Islet of Langerhans (tissue), 1 donor: ENCODE results near the gene C9orf78.

Experiments
- FAIRE-seq: peaks from one replicate; lab custom pipeline; 2011; peaks lifted over from hg19 to GRCh38; lab: Jason Lieb, UNC

Gene C9orf78

DNA sequence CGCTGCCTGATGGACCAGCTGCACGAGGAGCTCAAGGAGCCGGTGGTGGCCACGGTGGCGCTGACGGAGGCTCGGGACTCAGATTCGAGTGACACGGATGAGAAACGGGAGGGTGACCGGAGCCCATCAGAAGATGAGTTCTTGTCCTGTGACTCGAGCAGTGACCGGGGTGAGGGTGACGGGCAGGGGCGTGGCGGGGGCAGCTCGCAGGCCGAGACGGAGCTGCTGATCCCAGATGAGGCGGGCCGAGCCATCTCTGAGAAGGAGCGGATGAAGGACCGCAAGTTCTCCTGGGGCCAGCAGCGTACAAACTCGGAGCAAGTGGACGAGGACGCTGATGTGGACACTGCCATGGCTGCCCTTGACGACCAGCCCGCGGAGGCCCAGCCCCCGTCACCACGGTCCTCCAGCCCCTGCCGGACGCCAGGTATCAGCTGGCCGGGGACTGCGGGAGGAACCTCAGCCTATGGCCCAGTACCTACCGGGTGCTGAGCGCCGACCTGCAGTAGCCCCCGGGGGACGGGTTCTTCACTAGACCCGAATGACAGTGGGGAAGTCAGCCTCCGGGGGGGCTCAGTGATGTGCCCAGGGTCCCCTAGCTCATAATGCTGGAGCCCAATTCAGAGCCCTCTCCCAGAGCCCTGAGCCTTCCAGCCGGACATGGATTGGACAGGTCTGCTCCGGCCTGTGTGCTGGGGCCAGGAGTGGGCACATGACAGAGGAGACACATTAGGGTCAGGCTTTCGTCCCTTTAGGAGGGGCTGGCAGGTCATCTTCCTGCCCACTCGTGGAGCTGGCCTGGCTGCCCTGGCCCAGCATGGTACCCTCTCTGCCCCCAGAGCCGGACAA, 33.2 kb upstream of the C9orf78 start:
- FAIRE-seq = no peak

DNA sequence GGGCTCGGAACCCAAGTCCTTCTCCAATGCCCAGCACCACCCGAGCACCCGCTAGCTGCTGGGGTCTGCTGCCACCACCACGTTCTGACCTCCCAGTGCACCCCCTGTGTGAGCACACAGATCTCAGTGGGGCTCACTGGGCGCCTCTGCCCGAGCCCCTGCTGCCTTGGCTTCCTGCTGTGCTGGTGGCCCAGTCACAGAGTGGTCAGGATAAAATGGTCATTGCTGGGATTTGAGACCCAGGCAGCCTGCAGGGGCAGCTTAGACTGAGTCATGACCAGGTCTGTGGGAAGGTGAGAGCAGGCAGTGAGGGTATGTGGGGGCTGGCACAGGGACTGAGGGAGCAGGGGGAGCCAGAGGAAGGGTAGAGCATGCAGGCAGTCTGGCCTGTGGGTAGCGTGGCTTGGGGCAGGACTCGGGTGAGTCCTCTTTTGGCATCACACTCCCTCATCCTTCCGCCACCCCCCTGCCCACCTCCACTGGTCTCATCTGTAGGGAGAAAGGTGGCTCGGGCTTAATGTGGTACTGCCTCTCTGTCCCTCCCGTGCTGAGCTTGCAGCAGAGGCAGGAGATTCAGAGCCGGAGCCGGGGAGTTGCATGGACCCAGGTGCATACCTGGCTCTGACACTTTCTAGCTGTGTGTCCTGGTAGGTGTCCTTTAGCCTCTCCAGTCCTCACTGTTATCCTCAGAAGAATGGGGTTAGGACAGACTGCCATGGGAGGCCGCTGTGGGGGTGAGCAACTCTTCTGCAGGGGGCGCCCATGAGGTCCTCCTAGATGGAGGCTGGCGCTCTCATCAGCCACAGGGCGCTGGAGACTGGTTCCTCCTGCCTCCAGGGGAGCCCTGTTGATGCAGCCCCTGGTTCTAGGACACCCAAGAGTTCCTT, 32.3 kb upstream of the C9orf78 start:
- FAIRE-seq = no peak

DNA sequence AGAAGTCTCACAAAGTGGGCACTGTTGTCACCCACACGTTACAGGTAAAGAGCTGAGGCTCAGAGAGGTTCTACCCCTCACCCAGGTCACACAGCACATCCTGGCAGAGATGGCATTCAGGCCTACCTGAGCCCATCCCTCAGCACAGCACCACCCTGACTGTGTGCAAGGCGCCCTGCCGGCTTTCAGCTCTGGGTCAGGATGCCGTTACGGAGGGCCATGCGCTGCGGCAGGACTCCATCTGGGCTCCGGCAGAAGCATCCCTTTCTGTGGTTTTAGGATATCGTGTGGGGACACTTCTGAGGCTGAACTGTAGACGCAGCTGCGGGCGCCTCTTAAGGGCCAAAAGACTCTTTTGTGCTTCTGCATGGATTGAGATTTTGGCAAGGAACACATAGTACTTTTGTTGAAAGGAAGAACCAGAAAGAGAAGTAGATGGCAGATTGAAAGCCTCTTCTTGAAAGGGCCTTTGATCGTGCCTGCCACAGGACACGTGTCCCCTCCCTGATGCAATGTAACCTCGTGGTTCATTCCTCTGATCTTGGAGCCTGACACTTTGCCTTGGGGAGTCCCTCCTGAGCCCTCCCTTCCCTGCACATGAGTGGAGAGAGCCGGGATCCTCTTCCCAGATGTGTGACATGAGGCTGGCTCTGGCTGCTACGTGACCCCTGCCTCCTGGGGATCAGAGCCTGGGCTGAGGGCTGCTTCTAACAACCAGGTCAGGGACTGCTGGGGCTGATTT, 31.5 kb upstream of the C9orf78 start:
- no peak for FAIRE-seq

DNA sequence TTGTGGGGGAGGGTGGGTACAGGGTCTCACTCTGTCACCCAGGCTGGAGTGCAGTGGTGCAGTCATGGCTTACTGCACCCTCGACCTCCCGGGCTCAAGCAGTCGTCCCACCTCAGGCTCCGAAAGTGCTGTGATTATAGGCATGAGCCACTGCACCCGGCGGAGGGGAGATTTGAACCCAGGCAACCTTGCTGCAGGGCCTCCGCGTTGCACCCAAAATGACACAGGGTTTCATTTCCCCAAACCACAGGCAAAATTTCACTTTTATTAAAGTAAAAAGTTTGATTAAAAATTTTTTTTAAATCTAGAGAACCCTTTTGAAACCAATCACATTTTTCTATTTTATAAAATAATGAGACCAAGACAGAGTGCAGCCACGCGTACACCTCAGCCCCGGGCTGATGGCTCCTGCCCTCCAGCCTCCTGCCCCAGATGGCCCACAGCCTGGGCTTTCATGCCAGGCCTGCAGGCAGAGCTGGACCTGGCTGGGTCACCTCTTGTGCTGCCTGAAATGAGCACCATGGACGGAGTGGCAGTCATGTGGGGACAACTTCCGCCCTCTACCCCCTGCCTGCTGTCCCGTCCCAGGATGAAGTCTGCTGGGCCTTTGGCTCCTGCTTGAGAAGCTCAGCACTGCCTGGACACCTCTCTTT, 30.7 kb upstream of the C9orf78 start:
- FAIRE-seq = no peak

DNA sequence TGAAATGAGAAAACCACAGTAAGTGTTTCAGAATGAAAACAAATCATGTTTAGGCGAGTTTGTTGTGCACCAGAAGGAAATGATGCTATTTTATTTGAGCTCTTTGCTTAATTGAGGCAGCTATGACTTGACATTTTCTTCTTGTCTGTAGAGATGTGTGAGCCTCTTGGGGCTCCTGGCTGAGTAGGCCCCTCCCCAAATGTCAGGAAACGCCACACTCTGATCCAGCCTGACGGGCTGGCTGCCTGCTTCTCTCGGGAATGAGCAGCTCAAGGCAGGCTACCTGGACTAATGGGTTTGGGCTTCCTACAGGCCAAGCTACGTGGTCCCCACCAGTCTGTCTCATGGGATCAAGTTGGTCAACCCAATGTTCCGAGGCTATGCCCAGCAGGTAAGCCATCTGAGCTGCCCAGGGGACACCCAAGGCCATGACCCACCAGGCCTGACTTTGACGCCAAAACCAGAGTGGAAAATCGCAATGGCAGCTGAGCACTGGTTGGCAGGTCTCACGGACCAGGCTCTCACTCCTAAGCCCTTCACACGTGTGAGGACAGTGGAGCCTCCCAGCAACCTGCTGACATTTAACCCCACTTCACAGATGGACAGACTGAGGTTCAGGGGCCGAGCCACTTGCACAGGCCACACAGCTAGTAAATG, 30.0 kb upstream of the C9orf78 start:
- no peak for FAIRE-seq

DNA sequence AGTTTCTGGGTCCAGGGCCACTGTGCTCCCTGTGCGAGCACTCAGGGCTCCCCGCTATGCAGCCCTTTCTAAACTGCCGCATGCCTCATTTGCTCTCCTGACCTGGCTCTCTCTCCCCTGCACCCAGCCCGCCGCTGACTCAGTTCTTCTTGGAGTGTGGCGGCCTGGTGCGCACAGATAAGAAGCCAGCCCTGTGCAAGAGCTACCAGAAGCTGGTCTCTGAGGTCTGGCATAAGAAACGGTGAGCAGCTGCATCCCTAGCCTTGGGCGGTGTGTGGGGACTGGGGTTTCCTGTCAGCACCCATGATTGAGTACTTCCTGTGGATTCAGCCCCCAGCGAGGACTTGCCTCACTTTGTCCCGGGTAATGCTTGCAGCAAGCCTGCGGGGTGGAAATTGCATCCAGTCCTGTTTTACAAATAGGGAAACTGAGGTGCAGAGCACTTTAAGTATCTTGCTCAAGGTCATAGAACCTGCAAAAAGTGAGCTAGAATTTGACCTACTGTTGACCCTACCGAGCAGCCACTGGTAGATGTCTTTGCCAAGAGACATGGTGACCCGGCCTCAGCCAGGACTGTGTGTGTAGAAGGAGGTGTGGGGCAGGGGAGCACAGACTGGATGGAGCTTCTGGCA, 28.1 kb upstream of the C9orf78 start:
- FAIRE-seq = no peak

DNA sequence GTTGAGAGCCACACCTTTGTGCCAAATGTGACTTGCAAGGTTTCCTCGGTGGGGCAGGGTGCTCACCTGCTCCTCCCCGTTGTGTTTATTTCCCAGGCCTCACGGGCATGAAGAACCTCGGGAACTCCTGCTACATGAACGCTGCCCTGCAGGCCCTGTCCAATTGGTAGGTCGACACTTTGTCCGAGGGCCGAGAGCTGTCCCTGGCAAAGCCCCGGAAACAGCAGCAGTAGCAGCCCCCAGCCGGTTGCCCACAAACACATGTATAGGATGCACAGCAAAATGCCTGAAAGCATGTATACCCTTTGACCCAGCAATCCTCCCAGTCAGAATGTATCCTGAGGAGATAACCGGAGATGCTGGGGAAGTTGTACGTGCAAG, 26.4 kb upstream of the C9orf78 start:
- FAIRE-seq = no peak

DNA sequence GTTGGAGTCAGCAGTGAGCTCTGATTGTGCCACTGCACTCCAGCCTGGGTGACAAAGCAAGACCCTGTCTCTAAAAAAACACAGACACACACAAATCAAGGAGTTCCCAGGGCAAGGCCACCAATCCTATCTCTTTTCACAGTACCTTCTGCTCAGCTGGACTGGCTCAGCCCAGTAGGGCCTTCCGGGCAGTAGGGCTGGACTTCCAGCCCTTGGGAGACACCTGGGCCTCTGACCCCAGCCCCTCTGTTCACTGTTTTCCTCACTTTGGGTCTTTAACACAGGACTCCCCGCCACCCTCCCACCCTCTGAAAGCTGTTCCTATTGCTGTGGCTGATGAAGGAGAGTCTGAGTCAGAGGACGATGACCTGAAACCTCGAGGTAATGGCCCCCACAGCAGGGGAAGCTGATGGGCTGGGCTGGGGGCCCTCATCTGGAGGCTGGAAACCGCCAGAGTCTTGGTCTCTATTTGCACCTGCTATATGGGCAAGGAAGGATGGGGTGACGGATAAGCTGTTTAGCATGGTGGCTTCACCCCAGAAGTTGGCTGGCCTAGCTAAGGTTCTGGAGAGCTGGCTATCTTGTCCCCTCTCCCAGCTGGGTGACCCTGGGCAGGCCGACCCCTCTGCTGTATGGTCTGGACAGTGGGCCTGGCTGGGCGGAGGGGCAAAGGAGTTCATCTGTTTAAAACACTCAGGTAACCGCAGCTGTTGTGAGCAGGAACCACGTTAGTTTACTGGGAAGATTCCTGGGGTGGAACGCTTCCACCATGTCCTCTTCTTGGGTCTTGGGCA, 25.8 kb upstream of the C9orf78 start:
- no peak for FAIRE-seq

DNA sequence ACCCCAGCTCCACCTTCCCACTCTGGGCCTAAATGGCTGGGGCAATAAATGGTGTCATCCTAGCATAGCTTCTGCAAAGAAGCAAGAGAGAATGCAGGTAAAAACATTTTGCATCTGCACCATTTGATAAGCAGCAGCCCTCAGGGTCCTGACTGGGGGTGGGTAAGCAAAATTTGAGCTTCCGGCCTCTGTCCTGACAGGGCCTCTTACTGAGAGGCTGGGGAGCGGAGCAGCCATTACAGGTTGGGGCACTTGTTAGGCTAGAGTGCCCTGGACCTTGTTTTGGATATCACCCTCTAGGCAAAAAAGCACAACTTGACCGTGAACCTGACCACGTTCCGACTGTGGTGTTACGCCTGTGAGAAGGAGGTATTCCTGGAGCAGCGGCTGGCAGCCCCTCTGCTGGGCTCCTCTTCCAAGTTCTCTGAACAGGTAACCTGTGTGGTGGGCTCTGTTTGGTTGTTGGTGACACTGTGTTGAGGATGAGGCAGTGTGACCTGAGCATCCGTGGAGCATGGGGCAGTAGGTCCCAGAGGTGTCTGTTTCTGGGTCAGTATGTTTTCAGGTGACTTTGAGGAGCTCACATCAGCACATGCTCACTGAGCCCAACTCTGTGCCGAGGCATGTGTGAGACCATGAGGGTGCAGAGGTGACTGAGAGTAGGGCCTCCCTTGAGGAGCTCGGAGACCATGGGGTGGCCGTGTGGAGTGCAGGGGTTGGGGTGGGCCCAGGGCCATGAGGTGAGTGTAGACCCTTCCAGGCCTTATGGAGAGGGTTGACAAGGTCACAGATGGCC, 23.3 kb upstream of the C9orf78 start:
- no peak for FAIRE-seq

DNA sequence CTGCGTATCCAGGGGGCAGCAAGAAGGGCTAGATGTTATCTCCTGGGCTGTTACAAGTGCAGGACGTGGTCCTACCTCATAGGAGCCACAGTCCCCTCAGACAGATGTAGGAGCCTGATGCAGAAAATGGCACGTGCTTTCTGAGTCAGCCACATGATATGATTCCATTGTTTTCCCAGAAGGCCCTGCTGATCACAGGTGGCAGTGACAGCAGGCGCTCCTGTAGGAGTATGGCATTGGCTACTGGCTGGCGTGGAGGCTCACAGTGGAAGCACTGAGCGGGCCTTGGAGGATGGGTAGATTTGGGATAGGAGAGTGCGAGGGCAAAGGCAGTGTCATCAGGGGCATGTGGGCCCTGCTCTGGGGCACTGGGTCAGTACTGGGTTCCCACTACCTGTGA, 22.1 kb upstream of the C9orf78 start:
- FAIRE-seq = no peak

DNA sequence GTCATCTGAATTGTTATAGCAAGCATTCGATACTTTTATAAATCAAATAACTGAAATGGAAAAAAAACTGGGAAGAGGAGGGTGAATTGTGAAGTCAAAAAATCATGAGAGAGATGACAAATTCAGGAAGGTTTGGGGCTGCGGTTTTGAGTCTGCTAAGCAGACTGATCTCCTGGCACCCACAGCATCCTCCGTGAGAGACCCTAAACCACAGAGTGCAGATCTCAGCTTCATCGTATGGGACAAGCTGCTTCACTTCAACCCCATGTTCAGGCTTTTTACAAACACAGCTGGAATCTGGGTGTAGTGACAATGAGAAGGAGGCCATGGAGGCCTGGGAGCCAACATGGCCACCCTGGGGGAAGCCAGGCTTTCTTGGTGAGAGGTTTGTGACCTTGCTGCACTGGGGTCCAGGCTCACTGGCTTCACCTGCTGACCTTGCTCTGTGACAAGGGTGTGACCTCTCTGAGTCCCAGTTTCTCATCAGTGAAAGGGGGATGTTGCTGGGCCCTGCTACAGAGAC, 19.6 kb upstream of the C9orf78 start:
- no peak for FAIRE-seq

DNA sequence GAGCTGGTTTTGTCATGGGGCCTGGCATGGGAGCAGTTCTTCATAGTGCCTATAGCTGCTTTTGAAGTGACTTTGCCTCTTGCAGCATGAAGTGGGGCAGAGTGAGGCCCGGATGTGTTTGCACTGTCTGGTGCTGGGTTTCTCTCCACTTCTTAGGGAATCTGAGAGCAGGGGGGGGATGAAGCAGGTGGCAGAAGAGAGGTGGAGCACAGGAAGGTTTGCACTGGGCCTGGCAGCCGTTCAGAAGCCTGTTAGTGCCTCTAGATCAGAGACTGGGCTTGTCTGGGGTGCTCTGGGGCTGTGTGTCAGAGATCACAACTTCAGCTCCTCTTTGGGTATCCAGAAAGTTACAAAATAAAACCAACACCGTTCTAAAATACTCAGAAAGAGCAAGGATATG, 18.5 kb upstream of the C9orf78 start:
- no peak for FAIRE-seq

DNA sequence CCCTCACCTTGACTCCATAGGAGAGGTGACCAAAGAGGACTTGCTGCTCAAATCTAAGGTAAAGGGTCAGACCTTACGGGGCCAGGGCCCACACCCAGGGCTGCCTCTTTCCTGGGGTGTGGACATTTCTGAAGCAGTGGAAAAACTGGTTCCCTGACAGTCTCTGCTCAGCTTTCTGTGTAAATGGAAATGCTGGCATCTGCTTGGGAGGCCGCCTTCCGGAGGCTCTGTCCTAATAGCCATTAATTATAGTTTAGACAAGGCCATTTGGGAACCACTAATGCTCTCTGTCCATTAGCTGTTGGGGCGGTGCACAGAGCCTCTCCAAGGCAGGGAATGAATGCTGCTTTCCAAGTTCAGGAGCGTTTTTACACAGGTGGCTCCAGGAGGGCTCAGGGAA, 17.5 kb upstream of the C9orf78 start:
- no peak for FAIRE-seq

DNA sequence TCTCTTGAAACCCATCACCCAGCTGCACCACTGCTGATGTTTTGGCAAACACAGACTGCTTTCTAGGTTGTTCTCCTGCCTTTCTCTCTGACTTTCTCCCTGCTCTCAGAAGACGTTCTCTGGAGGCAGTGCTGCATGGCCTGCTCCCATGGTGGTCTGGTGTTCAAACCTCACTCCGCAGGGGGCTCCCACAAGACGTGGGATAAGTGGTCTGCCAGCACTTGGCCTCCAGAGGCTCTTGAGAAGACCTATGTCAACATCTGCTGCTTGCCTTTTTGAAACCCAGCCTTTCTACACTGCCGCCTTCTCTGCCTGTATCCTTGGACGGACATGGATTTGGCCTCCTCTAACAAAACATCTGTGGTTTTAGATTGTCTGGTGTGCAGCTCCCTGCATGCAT, 16.7 kb upstream of the C9orf78 start:
- no peak for FAIRE-seq

DNA sequence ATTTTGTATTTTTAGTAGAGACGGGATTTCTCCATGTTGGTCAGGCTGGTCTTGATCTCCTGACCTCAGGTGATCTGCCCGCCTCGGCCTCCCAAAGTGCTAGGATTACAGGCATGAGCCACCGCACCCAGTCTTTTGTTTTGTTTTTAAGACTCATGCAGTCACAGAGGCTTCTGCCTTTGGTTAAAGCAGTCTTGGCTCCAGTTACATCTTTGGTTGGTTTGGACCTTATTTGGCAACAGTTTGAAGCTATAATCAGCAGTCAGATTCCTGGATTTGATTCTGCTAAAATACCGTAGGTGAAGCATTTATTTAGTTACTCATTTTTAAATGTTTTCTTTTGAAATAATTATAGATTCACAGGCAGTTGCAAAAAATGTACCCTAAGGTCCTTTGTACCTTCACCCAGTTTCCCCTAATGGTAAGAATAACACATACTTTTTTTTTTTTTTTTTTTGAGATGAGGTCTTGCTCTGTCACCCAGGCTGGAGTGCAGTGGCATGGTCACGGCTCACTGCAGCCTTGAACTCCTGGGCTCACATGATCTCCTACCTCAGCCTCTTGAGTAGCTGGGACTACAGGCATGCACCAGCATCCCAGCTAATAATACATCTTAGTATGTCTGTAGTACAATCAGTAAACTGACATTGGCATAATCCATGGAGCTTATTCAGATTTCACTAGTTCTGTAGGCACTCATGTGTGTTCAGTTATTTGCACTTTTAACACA, 15.9 kb upstream of the C9orf78 start:
- FAIRE-seq = no peak

DNA sequence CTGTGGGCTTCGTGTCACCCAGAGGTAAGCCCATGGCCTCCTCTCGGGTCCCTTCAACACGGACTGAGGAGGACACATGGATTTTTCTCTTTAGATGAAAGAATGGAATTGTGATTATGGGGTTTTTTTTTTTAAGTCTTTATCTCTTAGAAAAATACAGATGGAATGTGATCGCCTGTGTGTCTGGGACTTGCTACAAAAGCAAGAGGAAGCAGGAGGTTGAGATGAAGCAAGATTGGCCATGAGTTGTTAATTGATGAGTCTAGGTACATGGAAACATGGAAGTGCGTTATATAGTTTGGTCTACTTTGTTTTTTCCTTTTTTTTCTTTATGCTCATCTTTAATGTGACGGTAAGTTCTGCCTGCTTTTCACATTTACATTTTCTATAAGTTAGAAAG, 14.8 kb upstream of the C9orf78 start:
- FAIRE-seq = no peak

DNA sequence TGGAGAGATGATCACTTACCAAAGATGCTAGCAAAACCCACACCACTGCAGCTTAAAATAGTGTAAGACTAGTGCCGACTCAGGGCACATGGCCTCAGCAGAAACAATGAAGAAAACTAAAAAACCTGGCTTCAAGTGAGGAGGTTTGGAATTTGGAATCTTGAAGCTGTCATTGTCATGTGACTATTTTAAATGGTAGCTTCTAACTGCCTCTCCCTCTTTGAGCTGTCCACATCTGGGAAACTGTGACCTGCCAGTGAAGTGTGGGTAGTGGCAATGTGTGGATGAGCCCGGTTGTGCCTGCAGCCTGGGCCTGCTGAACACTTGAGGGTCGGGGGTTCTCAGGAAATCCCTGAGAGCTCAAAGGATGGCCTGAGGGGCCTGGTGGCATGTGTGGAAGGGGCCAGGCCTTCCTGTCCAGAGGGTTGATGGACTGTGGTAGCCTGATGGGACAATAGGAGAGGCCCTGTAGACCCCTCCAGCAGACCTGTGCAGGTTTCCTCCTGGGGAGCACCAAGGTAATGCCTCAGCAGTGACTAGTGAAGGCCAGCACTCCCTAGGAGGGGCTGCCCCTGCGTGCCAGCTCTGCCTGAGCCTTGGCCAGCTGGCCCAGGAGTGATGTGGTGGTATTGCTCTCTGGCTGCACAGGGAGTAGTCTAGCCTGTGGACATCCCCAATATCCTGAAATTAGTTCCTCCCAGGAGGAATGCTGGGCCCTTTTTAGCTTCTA, 13.8 kb upstream of the C9orf78 start:
- no peak for FAIRE-seq

DNA sequence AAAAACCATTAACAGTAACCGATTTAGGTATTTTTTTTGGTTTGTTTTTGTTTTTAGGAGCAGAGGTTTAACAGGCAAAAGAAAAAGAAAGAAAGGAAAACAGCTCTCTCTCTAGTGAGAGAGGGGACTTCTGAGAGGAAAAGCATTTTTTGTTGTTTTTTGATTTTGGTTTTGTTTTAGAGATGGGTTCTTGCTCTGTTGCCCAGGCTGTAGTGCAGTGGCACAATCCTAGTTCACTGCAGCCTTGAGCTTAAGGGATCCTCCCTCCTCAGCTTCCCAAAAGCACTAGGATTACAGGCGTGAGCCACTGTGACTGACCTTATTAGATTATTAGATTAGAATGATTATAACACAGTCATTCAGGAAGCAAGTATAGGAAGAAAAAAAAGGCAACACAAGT, 10.3 kb upstream of the C9orf78 start:
- no peak for FAIRE-seq
